Right ventricle myocardium superior (tissue), 1 donor: Measurements from ENCODE around the gene SAMD4A. TPM values are rescaled to one million over a fixed set of nuclear protein-coding genes. Genes with fewer than 3 reads are reported as not detected.

Source experiments
- ATAC-seq: fragments of 200-7000 bp; cut with Tn5 transposase; one replicate; pipeline ENCODE4 v1.9.1; 2020; ENCODE audit warnings: mild to moderate bottlenecking; ENCODE audit not compliant: poor library complexity
- DNase-seq: peaks from one replicate; pipeline ENCODE4 v3.0.0-alpha.2; 2020
- intact Hi-C: fragments of 100-400 bp; cut with DNase I; formaldehyde crosslinking; loops from one replicate; pipeline ENCODE4 v1.11.2; 2022
- long read RNA-seq: library from polyadenylated mRNA; unstranded; transcript quantifications from one replicate; pipeline ENCODE4 v2.0.0, GENCODE V29; 2021
- total RNA-seq: library from RNA; stranded (reverse); fragmentation: NEBNext Ultra II Directional; extraction: Animal tissue kit (Norgen Biotek cat#: 25700); gene quantifications from one replicate; pipeline ENCODE4 v1.2.1, GENCODE V29; 2021
- donor health status: DM: no; HTN: yes; CAD: no; lungs with severe emphysema.

The SAMD4A gene
- total RNA-seq = 149 TPM
- long read RNA-seq, full-length matches to known transcripts = 5 of 127 reads
- long read RNA-seq, partial matches to known transcripts = 52 of 127 reads
- long read RNA-seq, other reads (novel, unspliced or antisense) = 70 of 127 reads

- ATAC-seq (peak; percentile 55), DNase-seq (peak; percentile 89)
- intact Hi-C loops = loop anchor here (1.0 to 5.0 kb wide), 3 partner anchors 106 to 207 kb away; no protein-coding TSS in a partner anchor
Measured at GRCh38 chr14:54566410-54567223, at the start of gene SAMD4A. TSS of gene SAMD4A (plus strand) at chr14:54567128. CDS start at chr14:54567917, 789 bp downstream.

GRCh38 chr14:54524410-54524809 lies 42.5 kb upstream of the SAMD4A start:
- DNase-seq (no peak), ATAC-seq (no peak)
- intact Hi-C loops = no loop called here

GRCh38 chr14:54528973-54529372 lies 38.0 kb upstream of the SAMD4A start:
- ATAC-seq (peak; percentile 46), DNase-seq (no peak)
- intact Hi-C loops = no loop called here

- no peak for DNase-seq
- ATAC-seq = no peak
- intact Hi-C loops = no loop called here
Measured at GRCh38 chr14:54529811-54530210, 37.1 kb upstream of the SAMD4A start.

GRCh38 chr14:54532111-54533012 lies 34.6 kb upstream of the SAMD4A start:
- no peak for ATAC-seq
- DNase-seq = no peak
- intact Hi-C loops = no loop called here

GRCh38 chr14:54533100-54533499 lies 33.8 kb upstream of the SAMD4A start:
- intact Hi-C loops = no loop called here
- no peak for DNase-seq
- ATAC-seq = no peak

- no peak for ATAC-seq
- intact Hi-C loops = no loop called here
Measured at GRCh38 chr14:54535126-54535525, 31.8 kb upstream of the SAMD4A start.

GRCh38 chr14:54535646-54536045 lies 31.3 kb upstream of the SAMD4A start:
- DNase-seq (no peak), ATAC-seq (no peak)
- intact Hi-C loops = no loop called here

More at GRCh38 chr14:54535126-54535525, 31.8 kb upstream of the SAMD4A start:
- no peak for DNase-seq

- DNase-seq (no peak), ATAC-seq (no peak)
Measured at GRCh38 chr14:54537651-54538050, 29.3 kb upstream of the SAMD4A start.

GRCh38 chr14:54538055-54538454 lies 28.9 kb upstream of the SAMD4A start:
- ATAC-seq (no peak), DNase-seq (no peak)
- intact Hi-C loops = no loop called here

More at GRCh38 chr14:54537651-54538050, 29.3 kb upstream of the SAMD4A start:
- intact Hi-C loops = no loop called here

- no peak for DNase-seq
- intact Hi-C loops = no loop called here
- no peak for ATAC-seq
Measured at GRCh38 chr14:54547583-54547982, 19.3 kb upstream of the SAMD4A start.

GRCh38 chr14:54548491-54548890 lies 18.4 kb upstream of the SAMD4A start:
- intact Hi-C loops = no loop called here
- ATAC-seq = no peak

GRCh38 chr14:54549862-54550261 lies 17.1 kb upstream of the SAMD4A start:
- DNase-seq (no peak), ATAC-seq (no peak)
- intact Hi-C loops = no loop called here

More at GRCh38 chr14:54548491-54548890, 18.4 kb upstream of the SAMD4A start:
- DNase-seq = no peak

GRCh38 chr14:54550514-54550913 lies 16.4 kb upstream of the SAMD4A start:
- no peak for ATAC-seq
- intact Hi-C loops = no loop called here
- DNase-seq = no peak

- no peak for ATAC-seq
- no peak for DNase-seq
- intact Hi-C loops = no loop called here
Measured at GRCh38 chr14:54554401-54554800, 12.5 kb upstream of the SAMD4A start.

- ATAC-seq (no peak), DNase-seq (no peak)
- intact Hi-C loops = no loop called here
Measured at GRCh38 chr14:54555651-54556050, 11.3 kb upstream of the SAMD4A start.

GRCh38 chr14:54556535-54556934 lies 10.4 kb upstream of the SAMD4A start:
- ATAC-seq (no peak), DNase-seq (no peak)
- intact Hi-C loops = no loop called here

- intact Hi-C loops = no loop called here
- DNase-seq = no peak
- ATAC-seq = no peak
Measured at GRCh38 chr14:54562334-54562733, 4.6 kb upstream of the SAMD4A start.
